Measurements from ENCODE around the gene WWOX.

The WWOX gene

DNA sequence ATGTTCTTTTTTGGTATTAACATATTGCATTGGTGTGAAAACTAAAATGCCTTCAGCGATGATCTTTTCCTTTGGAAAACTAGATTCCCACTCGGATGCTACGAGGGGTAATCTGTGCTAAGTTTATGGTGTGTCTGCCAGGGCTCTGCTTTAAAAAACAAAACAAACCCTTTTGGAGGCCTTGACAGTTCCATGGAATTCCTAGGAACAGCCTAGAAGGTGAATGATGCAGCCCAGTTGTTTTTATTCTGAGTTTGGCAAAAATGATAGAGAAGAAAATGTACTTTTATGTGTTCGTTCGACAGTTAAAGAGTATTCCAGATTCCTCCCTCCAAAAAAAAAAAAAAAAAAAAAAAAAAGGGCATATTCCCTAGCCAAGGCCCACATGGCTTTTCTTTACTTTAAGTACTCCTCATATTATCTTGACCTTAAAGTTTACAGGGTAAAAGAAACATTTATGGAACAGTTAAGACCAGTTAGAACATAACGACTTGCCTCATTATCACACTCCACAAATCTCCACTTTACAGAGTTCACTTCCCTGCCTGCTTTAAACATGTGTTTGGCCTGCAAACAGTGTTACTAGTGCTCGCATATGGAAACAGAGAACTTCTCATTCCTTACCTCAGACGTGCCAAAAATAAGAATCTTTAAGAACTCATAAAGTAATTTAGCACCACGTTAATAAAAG, 159.1 kb downstream of the WWOX start:
- TF ChIP-seq CTCF (IDR thresholded peaks at IDR 0.05; ENCODE audit: low read depth, low read length) = no peak
- no peak for DNase-seq (ENCODE audit: extremely low read depth, low read depth)

DNA sequence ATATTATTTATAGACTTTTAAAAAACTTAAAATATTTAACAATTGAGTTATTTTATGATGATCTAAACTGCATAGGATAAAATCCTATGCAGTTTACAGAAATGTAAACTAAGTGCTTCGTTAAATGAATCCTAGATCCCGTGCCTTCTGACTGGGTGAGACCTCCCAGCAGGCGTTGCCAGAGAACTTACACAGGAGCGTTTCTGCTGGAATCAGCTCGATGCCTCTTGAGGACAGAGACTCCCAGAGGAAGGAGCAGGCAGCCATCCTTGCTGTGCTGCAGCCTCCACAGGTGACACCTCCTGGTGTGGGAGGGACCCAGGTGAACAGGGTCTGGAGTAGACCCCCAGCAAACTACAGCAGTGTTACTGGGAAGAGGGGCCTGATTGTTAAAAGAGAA, 160.4 kb downstream of the WWOX start:
- no peak for TF ChIP-seq CTCF (IDR thresholded peaks at IDR 0.05; ENCODE audit: low read depth, low read length)
- DNase-seq (ENCODE audit: extremely low read depth, low read depth) = no peak

- DNase-seq (ENCODE audit: extremely low read depth, low read depth) = no peak
- TF ChIP-seq CTCF (IDR thresholded peaks at IDR 0.05; ENCODE audit: low read depth, low read length) = no peak
These were observed 165.2 kb downstream of the WWOX start for GRCh38 chr16:78264642-78265041.

GRCh38 chr16:78269256-78269655, 169.8 kb downstream of the WWOX start:
- no peak for DNase-seq (ENCODE audit: extremely low read depth, low read depth)
- TF ChIP-seq CTCF (IDR thresholded peaks at IDR 0.05; ENCODE audit: low read depth, low read length) = no peak

GRCh38 chr16:78271981-78272380, 172.5 kb downstream of the WWOX start:
- no peak for TF ChIP-seq CTCF (IDR thresholded peaks at IDR 0.05; ENCODE audit: low read depth, low read length)
- DNase-seq (ENCODE audit: extremely low read depth, low read depth) = no peak

- no peak for TF ChIP-seq CTCF (IDR thresholded peaks at IDR 0.05; ENCODE audit: low read depth, low read length)
- DNase-seq (ENCODE audit: extremely low read depth, low read depth) = no peak
These were observed 175.3 kb downstream of the WWOX start for GRCh38 chr16:78274771-78275170.

- DNase-seq (ENCODE audit: extremely low read depth, low read depth) = no peak
- TF ChIP-seq CTCF (IDR thresholded peaks at IDR 0.05; ENCODE audit: low read depth, low read length) = no peak
These were observed 176.0 kb downstream of the WWOX start for GRCh38 chr16:78275420-78275819.
